Measurements from ENCODE around the gene TNIK.

TNIK gene

GRCh38 chr3:171026597-171027293 lies 433.5 kb downstream of the TNIK start, which contains the start of gene SLC2A2:
TSS of gene SLC2A2 (minus strand) at chr3:171026720. CDS start at chr3:171026670, 50 bp downstream.
- Histone ChIP-seq H3K36me3 (ENCODE audit: control insufficient read depth, insufficient read depth, low read length) (no peaks in the 10 kb centered on the region), H3K27ac (no peak within 1 kb of the TSS), H3K4me1 (peaks cover 3% of the 10 kb centered on the region), H3K27me3 (ENCODE audit: control insufficient read depth, insufficient read depth, low read length) (no peaks in the 10 kb centered on the region), H3K4me3 (ENCODE audit: low read depth, low read length) (no peak within 1 kb of the TSS), H3K9me3 (ENCODE audit: control insufficient read depth, low read length) (no peaks in the 10 kb centered on the region), H3K9ac (no peak within 1 kb of the TSS), H3K79me2 (no peaks in the 10 kb centered on the region), H3K4me2 (ENCODE audit: low read length) (no peak within 1 kb of the TSS), H2AFZ (no peak within 1 kb of the TSS)
- TF ChIP-seq, protein P1, sequence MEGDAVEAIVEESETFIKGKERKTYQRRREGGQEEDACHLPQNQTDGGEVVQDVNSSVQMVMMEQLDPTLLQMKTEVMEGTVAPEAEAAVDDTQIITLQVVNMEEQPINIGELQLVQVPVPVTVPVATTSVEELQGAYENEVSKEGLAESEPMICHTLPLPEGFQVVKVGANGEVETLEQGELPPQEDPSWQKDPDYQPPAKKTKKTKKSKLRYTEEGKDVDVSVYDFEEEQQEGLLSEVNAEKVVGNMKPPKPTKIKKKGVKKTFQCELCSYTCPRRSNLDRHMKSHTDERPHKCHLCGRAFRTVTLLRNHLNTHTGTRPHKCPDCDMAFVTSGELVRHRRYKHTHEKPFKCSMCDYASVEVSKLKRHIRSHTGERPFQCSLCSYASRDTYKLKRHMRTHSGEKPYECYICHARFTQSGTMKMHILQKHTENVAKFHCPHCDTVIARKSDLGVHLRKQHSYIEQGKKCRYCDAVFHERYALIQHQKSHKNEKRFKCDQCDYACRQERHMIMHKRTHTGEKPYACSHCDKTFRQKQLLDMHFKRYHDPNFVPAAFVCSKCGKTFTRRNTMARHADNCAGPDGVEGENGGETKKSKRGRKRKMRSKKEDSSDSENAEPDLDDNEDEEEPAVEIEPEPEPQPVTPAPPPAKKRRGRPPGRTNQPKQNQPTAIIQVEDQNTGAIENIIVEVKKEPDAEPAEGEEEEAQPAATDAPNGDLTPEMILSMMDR (IDR thresholded peaks at IDR 0.05) = no peak

- H3K79me2 ChIP-seq = no peaks in the 10 kb centered on the region
- H3K9ac ChIP-seq = no peak overlapping the region
- no peak overlapping the region for H3K4me3 ChIP-seq (ENCODE audit: low read depth, low read length)
- H2AFZ ChIP-seq = no peak overlapping the region
- no peak overlapping the region for H3K27ac ChIP-seq
- no peaks in the 10 kb centered on the region for H3K36me3 ChIP-seq (ENCODE audit: control insufficient read depth, insufficient read depth, low read length)
- no peak overlapping the region for H3K4me2 ChIP-seq (ENCODE audit: low read length)
- H3K9me3 ChIP-seq (ENCODE audit: control insufficient read depth, low read length) = no peaks in the 10 kb centered on the region
- H3K4me1 ChIP-seq = peaks cover 3% of the 10 kb centered on the region
- no peaks in the 10 kb centered on the region for H3K27me3 ChIP-seq (ENCODE audit: control insufficient read depth, insufficient read depth, low read length)
- TF ChIP-seq, protein P1 (IDR thresholded peaks at IDR 0.05) = no peak
Observed at GRCh38 chr3:171023566-171023965, 436.6 kb downstream of the TNIK start.

GRCh38 chr3:171021377-171021776 lies 438.8 kb downstream of the TNIK start:
- no peak overlapping the region for H3K9ac ChIP-seq
- H3K4me1 ChIP-seq = no peaks in the 10 kb centered on the region
- H3K79me2 ChIP-seq = no peaks in the 10 kb centered on the region
- no peak overlapping the region for H2AFZ ChIP-seq
- H3K36me3 ChIP-seq (ENCODE audit: control insufficient read depth, insufficient read depth, low read length) = no peaks in the 10 kb centered on the region
- no peak overlapping the region for H3K4me2 ChIP-seq (ENCODE audit: low read length)
- no peaks in the 10 kb centered on the region for H3K9me3 ChIP-seq (ENCODE audit: control insufficient read depth, low read length)
- no peak overlapping the region for H3K27ac ChIP-seq
- no peak overlapping the region for H3K4me3 ChIP-seq (ENCODE audit: low read depth, low read length)
- TF ChIP-seq, protein P1 (IDR thresholded peaks at IDR 0.05) = no peak
- no peaks in the 10 kb centered on the region for H3K27me3 ChIP-seq (ENCODE audit: control insufficient read depth, insufficient read depth, low read length)

GRCh38 chr3:171018156-171018935 lies 441.9 kb downstream of the TNIK start:
- H3K79me2 ChIP-seq = no peaks in the 10 kb centered on the region
- no peaks in the 10 kb centered on the region for H3K4me1 ChIP-seq
- no peak overlapping the region for H2AFZ ChIP-seq
- no peak overlapping the region for H3K4me3 ChIP-seq (ENCODE audit: low read depth, low read length)
- H3K9me3 ChIP-seq (ENCODE audit: control insufficient read depth, low read length) = no peaks in the 10 kb centered on the region
- TF ChIP-seq, protein P1 (IDR thresholded peaks at IDR 0.05) = no peak
- no peak overlapping the region for H3K27ac ChIP-seq
- no peak overlapping the region for H3K9ac ChIP-seq
- H3K36me3 ChIP-seq (ENCODE audit: control insufficient read depth, insufficient read depth, low read length) = no peaks in the 10 kb centered on the region
- H3K4me2 ChIP-seq (ENCODE audit: low read length) = no peak overlapping the region
- H3K27me3 ChIP-seq (ENCODE audit: control insufficient read depth, insufficient read depth, low read length) = no peaks in the 10 kb centered on the region
